DND-41 (cell line): ENCODE data around the gene SLC25A43.
A peak's percentile ranks its signal among the peaks of the same experiment; 100 is the strongest.
"Not testable (repeated sequence)": the region's sequence is repeated elsewhere in the genome, so short reads cannot be mapped to it uniquely, and the experiment has no call there.

ENCODE experiments used
- ATAC-seq: fragments of 200-7000 bp; cut with Tn5 transposase; 3 replicates; pipeline ENCODE4 v1.9.1; 2021; ENCODE audit warnings: low read depth; ENCODE audit not compliant: insufficient read depth
- DNase-seq: peaks from one replicate; pipeline ENCODE4 v3.0.0-alpha.2; 2020
- H2AFZ ChIP-seq: 2 replicates; pipeline ENCODE4 v1.6.0; 2012; ENCODE audit warnings: low read depth, low read length
- H3K27ac ChIP-seq: 2 replicates; pipeline ENCODE4 v1.5.1; 2012; ENCODE audit warnings: low read length, inconsistent platforms
- H3K27me3 ChIP-seq: fragments of 200-600 bp; sonication (generic); 2 replicates; pipeline ENCODE4 v1.6.0; 2012; ENCODE audit warnings: low read length, mild to moderate bottlenecking, inconsistent platforms; ENCODE audit not compliant: insufficient read depth, poor library complexity
- H3K36me3 ChIP-seq: 2 replicates; pipeline ENCODE4 v1.5.1; 2012; ENCODE audit warnings: low read length, inconsistent platforms; ENCODE audit not compliant: insufficient read depth
- H3K4me1 ChIP-seq: 2 replicates; pipeline ENCODE4 v1.5.1; 2012; ENCODE audit warnings: mild to moderate bottlenecking, low read length; ENCODE audit not compliant: insufficient read depth
- H3K4me2 ChIP-seq: 2 replicates; pipeline ENCODE4 v1.6.0; 2012; ENCODE audit warnings: mild to moderate bottlenecking, moderate library complexity, low read length, inconsistent platforms; ENCODE audit not compliant: insufficient read depth
- H3K4me3 ChIP-seq, 2 experiments: fragments of 200-600 bp in 1 of 2; shearing (Covaris generic) in 1 of 2; 2 replicates each; pipeline ENCODE4 v1.5.1; 2012 to 2016; ENCODE audit warnings: inconsistent platforms in 2 of 2, low read length in 2 of 2, mild to moderate bottlenecking in 2 of 2, low read depth in 1 of 2, moderate library complexity in 1 of 2
- H3K79me2 ChIP-seq: 2 replicates; pipeline ENCODE4 v1.6.0; 2012; ENCODE audit warnings: low read length, inconsistent platforms; ENCODE audit not compliant: insufficient read depth
- H3K9ac ChIP-seq: 2 replicates; pipeline ENCODE4 v1.6.0; 2012; ENCODE audit warnings: low read depth, mild to moderate bottlenecking, inconsistent platforms, low read length, moderate library complexity
- H3K9me3 ChIP-seq: 2 replicates; pipeline ENCODE4 v1.5.1; 2012; ENCODE audit warnings: low read length, moderate library complexity, mild to moderate bottlenecking, inconsistent platforms; ENCODE audit not compliant: insufficient read depth, severe bottlenecking
- H4K20me1 ChIP-seq: 2 replicates; pipeline ENCODE4 v1.6.0; 2012; ENCODE audit warnings: low read length; ENCODE audit not compliant: insufficient read depth
- EZH2 ChIP-seq: IDR thresholded peaks from 3 replicates; pipeline ENCODE4 v1.6.1; 2012; ENCODE audit warnings: borderline replicate concordance, low read depth, mild to moderate bottlenecking, moderate library complexity, low read length, inconsistent platforms; ENCODE audit not compliant: severe bottlenecking
- TF ChIP-seq, protein P1 (sequence below): IDR thresholded peaks from 2 replicates; pipeline ENCODE4 v1.5.1; 2012; ENCODE audit warnings: borderline replicate concordance, low read length, moderate library complexity, mild to moderate bottlenecking; ENCODE audit not compliant: poor library complexity, severe bottlenecking; ENCODE audit errors: extremely low read depth

The SLC25A43 gene

GRCh38 chrX:119427795-119428185, 28.7 kb downstream of the SLC25A43 start:
- DNase-seq (no peak), ATAC-seq (no peak)
- H3K9me3 ChIP-seq = no peaks in the 10 kb centered on the region
- no peaks in the 10 kb centered on the region for H4K20me1 ChIP-seq
- H3K79me2 ChIP-seq = no peaks in the 10 kb centered on the region
- peak overlapping the region; percentile 72 for H2AFZ ChIP-seq
- H3K27me3 ChIP-seq = no peaks in the 10 kb centered on the region
- peak overlapping the region; percentile 93 for H3K27ac ChIP-seq
- peak overlapping the region; percentile 51 for H3K9ac ChIP-seq
- H3K36me3 ChIP-seq = no peaks in the 10 kb centered on the region
- peaks cover 29% of the 10 kb centered on the region for H3K4me1 ChIP-seq
- TF ChIP-seq, protein P1, sequence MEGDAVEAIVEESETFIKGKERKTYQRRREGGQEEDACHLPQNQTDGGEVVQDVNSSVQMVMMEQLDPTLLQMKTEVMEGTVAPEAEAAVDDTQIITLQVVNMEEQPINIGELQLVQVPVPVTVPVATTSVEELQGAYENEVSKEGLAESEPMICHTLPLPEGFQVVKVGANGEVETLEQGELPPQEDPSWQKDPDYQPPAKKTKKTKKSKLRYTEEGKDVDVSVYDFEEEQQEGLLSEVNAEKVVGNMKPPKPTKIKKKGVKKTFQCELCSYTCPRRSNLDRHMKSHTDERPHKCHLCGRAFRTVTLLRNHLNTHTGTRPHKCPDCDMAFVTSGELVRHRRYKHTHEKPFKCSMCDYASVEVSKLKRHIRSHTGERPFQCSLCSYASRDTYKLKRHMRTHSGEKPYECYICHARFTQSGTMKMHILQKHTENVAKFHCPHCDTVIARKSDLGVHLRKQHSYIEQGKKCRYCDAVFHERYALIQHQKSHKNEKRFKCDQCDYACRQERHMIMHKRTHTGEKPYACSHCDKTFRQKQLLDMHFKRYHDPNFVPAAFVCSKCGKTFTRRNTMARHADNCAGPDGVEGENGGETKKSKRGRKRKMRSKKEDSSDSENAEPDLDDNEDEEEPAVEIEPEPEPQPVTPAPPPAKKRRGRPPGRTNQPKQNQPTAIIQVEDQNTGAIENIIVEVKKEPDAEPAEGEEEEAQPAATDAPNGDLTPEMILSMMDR = no peak
- no peak for TF ChIP-seq EZH2
- H3K4me2 ChIP-seq = peak overlapping the region; percentile 61
- H3K4me3 ChIP-seq = no peak overlapping the region; a peak in 1 of 4 replicates

- Histone ChIP-seq H3K36me3 (no peaks in the 10 kb centered on the region), H3K27me3 (no peaks in the 10 kb centered on the region), H3K27ac (no peak overlapping the region), H2AFZ (no peak overlapping the region), H3K9me3 (no peaks in the 10 kb centered on the region), H3K79me2 (no peaks in the 10 kb centered on the region), H3K4me1 (peaks cover 29% of the 10 kb centered on the region), H3K4me2 (no peak overlapping the region), H4K20me1 (no peaks in the 10 kb centered on the region), H3K4me3 (no peak overlapping the region), H3K9ac (no peak overlapping the region)
- TF ChIP-seq EZH2 = no peak
- TF ChIP-seq, protein P1 = no peak
- no peak for DNase-seq
- no peak for ATAC-seq
Measured at GRCh38 chrX:119429471-119429870, 30.3 kb downstream of the SLC25A43 start.

DNA sequence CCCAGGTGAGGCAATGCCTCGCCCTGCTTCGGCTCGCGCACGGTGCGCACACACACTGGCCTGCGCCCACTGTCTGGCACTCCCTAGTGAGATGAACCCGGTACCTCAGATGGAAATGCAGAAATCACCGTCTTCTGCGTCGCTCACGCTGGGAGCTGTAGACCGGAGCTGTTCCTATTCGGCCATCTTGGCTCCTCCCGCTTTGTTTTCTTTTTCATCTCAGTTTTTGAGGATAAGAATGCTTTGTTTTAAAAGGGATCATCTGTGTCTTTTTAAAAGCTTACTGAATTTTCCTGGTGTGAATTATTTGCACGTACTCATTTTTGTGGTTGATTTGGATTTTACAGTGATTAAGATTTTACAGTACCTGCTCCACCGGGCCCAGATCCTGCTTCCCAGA, 42.2 kb downstream of the SLC25A43 start:
- not testable (repeated sequence) for H3K9ac ChIP-seq, DNase-seq, H3K4me2 ChIP-seq, H3K79me2 ChIP-seq, H3K9me3 ChIP-seq, H3K27me3 ChIP-seq, H3K4me1 ChIP-seq, H3K36me3 ChIP-seq, H3K4me3 ChIP-seq, H3K27ac ChIP-seq, ATAC-seq, H4K20me1 ChIP-seq, H2AFZ ChIP-seq

DNA sequence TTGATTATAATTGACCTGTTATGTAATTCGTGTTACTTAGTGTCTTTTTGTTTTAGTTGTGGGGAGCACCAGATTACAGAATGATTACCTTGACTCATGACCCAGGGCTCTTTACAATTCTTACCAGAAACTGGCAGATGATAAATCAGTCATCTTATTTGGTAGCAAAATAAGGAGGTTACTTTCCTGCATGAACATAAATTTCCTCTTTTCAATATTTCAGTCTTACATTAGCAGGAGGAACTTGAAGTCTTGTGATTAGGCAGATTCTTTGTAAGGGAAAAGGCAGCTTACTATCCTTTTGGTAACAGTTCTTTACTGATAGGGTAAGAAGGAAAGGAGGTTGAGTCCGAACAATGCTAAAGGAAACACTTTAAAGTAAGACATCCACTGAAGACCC, 43.1 kb downstream of the SLC25A43 start:
- H3K36me3 ChIP-seq = no peaks in the 10 kb centered on the region
- TF ChIP-seq, protein P1 = no peak
- TF ChIP-seq EZH2 = no peak
- H3K27me3 ChIP-seq = no peaks in the 10 kb centered on the region
- H3K4me1 ChIP-seq = no peaks in the 10 kb centered on the region
- no peaks in the 10 kb centered on the region for H4K20me1 ChIP-seq
- H3K27ac ChIP-seq = no peak overlapping the region
- H3K4me3 ChIP-seq = no peak overlapping the region
- no peak overlapping the region for H2AFZ ChIP-seq
- H3K4me2 ChIP-seq = no peak overlapping the region
- DNase-seq (no peak), ATAC-seq (no peak)
- H3K9me3 ChIP-seq = no peaks in the 10 kb centered on the region
- H3K79me2 ChIP-seq = no peaks in the 10 kb centered on the region
- no peak overlapping the region for H3K9ac ChIP-seq
